ENCODE data around the gene SKOR2.

SKOR2 gene

GRCh38 chr18:47274961-47275360 lies 23.5 kb upstream of the SKOR2 start:
- TF ChIP-seq SNAI2 (CRISPR knock-in tag; IDR thresholded peaks at IDR 0.05) (no peak), ARNTL (CRISPR knock-in tag; IDR thresholded peaks at IDR 0.05; ENCODE audit: borderline replicate concordance, low read depth) (no peak), ZNF8 (CRISPR knock-in tag; IDR thresholded peaks at IDR 0.05) (no peak), CREB5 (CRISPR knock-in tag; IDR thresholded peaks at IDR 0.05; ENCODE audit: low read depth) (no peak), PPARA (CRISPR knock-in tag; IDR thresholded peaks at IDR 0.05; ENCODE audit: borderline replicate concordance) (no peak), CSDC2 (CRISPR knock-in tag; IDR thresholded peaks at IDR 0.05) (no peak), TOX (CRISPR knock-in tag; IDR thresholded peaks at IDR 0.05; ENCODE audit: borderline replicate concordance) (no peak), RARB (CRISPR knock-in tag; IDR thresholded peaks at IDR 0.05) (no peak), OSR1 (CRISPR knock-in tag; IDR thresholded peaks at IDR 0.05) (no peak), CSRNP3 (CRISPR knock-in tag; IDR thresholded peaks at IDR 0.05) (no peak), GLIS3 (CRISPR knock-in tag; IDR thresholded peaks at IDR 0.05) (no peak), BACH2 (CRISPR knock-in tag; IDR thresholded peaks at IDR 0.05; ENCODE audit: borderline replicate concordance) (no peak), ZFP30 (CRISPR knock-in tag; IDR thresholded peaks at IDR 0.05) (no peak), POU6F1 (CRISPR knock-in tag; IDR thresholded peaks at IDR 0.05; ENCODE audit: borderline replicate concordance, low read depth) (no peak), ZNF70 (CRISPR knock-in tag; IDR thresholded peaks at IDR 0.05) (no peak), TSHZ2 (CRISPR knock-in tag; IDR thresholded peaks at IDR 0.05) (no peak), ZC3H10 (CRISPR knock-in tag; IDR thresholded peaks at IDR 0.05) (no peak), ZNF565 (CRISPR knock-in tag; conservative IDR thresholded peaks at IDR 0.05; ENCODE audit: low read depth) (no peak), ZFP3 (CRISPR knock-in tag; IDR thresholded peaks at IDR 0.05) (no peak), PATZ1 (CRISPR knock-in tag; IDR thresholded peaks at IDR 0.05; ENCODE audit: borderline replicate concordance) (no peak)
- no peak for ATAC-seq

GRCh38 chr18:47265197-47265596 lies 13.7 kb upstream of the SKOR2 start:
- ATAC-seq, result no peak
- TF ChIP-seq TSHZ2 (CRISPR knock-in tag; IDR thresholded peaks at IDR 0.05), result no peak
- no peak for TF ChIP-seq ARNTL (CRISPR knock-in tag; IDR thresholded peaks at IDR 0.05; ENCODE audit: borderline replicate concordance, low read depth)
- no peak for TF ChIP-seq RARB (CRISPR knock-in tag; IDR thresholded peaks at IDR 0.05)
- TF ChIP-seq PPARA (CRISPR knock-in tag; IDR thresholded peaks at IDR 0.05; ENCODE audit: borderline replicate concordance), result no peak
- no peak for TF ChIP-seq ISL1 (CRISPR knock-in tag; IDR thresholded peaks at IDR 0.05)
- TF ChIP-seq ESRRG (CRISPR knock-in tag; IDR thresholded peaks at IDR 0.05), result no peak
- no peak for TF ChIP-seq TOX (CRISPR knock-in tag; IDR thresholded peaks at IDR 0.05; ENCODE audit: borderline replicate concordance)
- no peak for TF ChIP-seq CSDC2 (CRISPR knock-in tag; IDR thresholded peaks at IDR 0.05)
- TF ChIP-seq CREB5 (CRISPR knock-in tag; IDR thresholded peaks at IDR 0.05; ENCODE audit: low read depth), result no peak
- no peak for TF ChIP-seq CSRNP3 (CRISPR knock-in tag; IDR thresholded peaks at IDR 0.05)

Measured in SK-N-SH treated with all-trans-retinoic acid at 6 μM for 48 hours (cell line).